ENCODE results near the gene PCDH9.

DNA sequence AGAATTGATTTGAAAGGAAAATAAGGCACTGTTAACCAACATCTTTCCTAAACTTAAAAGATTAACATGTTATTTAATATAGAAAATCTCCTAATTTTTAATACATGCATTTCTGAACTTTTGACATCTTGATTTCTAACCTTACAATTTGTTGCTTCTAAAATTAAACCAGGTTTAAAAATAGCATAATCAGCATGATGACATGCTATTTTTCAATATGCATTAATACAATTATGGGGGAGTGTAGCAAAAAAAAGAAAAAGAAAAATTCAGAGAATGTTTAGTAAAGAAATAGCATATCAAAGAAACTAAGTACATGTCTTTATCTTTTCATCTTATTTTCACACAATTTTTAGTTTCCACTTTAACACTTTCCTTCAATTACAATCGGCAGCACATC, 98.7 kb downstream of the PCDH9 start:
- no peak for TF ChIP-seq CTCF (IDR thresholded peaks at IDR 0.05)
- no peak for TF ChIP-seq POLR2A (IDR thresholded peaks at IDR 0.05)

Data from right lobe of liver (tissue), 4 donors.